HG02884 (cell line): Measurements from ENCODE around the gene PLEKHH3.

Experiments
- ATAC-seq: cut with Tn5 transposase; IDR thresholded peaks from one replicate; pipeline ENCODE4 v1.9.1; 2021; ENCODE audit warnings: mild to moderate bottlenecking, moderate library complexity; ENCODE audit not compliant: unreplicated experiment

PLEKHH3 gene, protein sequence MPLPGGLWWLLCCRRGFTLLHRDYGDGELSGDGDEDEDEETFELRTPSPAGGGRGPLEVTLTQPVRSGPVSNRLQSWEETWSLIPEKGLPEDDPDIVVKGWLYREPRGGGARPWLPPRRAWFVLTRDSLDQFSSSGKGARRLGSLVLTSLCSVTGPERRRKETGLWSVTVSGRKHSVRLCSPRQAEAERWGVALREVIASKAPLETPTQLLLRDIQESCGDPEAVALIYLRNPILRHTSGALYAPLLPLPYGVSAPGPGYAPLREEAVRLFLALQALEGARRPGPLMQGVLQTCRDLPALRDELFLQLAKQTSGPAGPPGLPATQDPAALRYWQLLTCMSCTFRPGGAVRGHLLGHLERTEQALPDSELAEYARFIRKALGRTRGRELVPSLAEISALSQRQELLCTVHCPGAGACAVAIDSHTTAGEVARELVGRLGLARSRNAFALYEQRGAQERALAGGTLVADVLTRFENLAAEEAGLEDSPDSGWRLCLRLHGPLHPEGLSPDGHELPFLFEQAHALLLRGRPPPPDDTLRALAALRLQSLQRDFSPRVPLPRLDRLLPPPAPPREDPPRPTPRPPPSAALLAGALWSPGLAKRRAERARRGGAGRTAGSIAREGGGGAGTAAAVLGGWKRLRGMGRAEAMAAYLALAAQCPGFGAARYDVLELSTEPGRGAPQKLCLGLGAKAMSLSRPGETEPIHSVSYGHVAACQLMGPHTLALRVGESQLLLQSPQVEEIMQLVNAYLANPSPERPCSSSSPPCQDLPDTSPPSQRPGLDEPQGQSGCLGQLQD

DNA sequence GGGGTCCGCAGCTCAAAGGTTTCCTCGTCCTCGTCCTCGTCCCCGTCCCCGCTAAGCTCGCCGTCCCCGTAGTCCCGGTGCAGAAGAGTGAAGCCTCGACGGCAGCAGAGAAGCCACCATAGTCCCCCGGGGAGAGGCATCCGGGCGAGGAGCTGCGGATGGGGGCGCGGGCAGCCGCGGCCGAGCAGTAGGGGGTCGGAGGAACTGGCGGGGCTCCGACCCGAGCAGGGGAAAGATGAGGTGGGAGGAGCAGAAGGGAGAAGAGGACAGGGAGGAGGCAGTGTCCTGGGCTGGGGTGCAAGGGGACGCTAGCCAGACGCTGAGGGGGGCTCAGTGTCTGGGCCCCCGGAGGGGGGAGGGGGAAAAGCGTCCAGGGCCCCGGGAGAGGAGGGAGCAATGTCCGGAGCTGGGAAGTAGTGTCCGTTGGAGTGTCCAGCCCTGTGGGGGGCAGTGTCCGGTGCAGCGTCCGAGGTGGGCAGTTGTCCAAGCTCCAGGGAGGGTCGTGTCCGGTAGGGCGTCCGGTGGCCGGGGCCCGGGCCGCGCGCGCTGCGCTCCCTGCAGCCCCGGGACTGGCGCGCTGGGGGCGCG lies at the start of gene PLEKHH3:
Gene PLEKHH3, minus strand, starts transcription at position 571 of the 588 bp plus-strand sequence. Its CDS starts 431 bp downstream, at position 140.
- ATAC-seq: no peak

DNA sequence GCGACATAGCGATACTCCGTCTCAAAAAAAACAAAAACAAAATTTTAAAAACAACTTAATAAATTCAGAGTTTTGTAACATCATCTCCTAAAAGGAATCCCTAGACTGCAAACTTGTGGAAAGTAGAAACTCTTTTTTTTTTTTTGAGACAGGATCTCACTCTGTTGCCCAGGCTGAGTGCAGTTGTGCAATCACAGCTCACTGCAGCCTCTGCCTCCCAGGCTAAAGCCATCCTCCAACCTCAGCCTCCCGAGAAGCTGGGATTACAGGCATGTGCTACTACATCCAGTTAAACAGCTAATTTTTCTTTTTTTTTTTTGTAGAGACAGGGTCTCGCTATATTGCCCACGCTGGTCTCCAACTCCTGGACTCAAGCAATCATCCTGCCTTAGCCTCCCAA lies 48.3 kb upstream of the PLEKHH3 start:
- ATAC-seq: no peak

DNA sequence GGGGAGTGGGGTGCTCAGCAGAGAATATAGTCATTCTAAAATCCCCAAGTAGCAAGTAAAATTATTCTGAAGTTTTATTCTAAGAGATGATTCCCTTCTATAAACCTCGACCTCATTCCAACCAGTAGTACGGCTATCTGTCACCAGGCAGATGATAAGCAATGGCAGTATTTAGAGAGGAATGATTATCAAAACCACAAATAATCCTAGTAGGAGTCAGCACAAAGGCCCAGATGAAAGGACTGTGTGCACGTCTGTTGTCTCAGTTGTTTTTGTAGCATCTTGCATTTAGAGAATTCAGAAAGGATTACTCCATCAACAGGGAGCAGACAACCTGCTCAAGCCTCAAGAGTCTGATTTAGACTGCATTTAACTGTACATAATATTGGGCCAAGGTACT lies 46.8 kb upstream of the PLEKHH3 start:
- no peak for ATAC-seq

DNA sequence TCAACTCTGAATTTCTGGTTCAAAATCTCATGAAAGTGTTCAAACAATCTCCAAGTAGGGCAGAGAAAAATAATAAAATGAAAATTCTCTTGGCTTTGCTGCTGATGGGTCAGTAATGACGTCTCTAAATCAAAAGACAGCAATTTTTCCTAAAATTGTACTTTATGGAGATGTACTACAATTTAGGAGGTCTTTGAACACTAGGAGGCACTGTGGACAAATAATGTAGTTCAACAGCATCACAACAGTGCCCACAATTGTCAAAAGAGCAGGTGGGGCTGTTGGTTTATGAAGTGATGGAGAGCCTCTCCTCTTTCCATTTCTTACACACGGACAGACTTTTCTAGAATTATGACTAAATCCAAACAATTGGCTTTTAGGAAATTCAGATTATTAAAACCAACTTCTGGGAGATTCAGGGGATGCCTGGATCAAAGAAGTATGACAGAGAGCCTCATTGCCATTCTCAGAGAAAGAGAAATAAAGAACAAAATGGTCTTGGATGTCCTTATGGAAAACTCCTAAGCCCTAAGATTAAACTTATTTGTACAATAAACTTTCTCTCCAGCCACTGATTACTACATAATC lies 44.3 kb upstream of the PLEKHH3 start:
- ATAC-seq: no peak

DNA sequence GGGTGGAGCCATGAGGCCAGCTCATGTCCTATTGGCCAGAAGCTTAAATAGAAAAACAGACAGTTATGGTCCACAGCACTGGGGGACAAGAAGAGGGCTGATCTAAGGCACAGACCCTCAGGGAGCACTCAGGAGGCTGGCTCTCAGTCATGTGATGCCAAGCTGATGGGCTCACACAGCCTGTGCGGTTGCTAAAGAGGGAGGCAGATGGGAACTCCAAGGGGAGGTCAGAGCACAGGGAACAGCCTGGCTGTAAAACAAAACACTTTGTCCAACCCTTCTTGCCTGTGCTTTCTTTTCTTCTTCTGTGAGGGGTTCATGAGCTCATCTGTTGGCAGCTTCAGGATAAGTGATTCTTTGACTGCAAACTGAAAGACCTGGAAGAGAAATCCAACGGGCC lies 32.8 kb upstream of the PLEKHH3 start:
- no peak for ATAC-seq

DNA sequence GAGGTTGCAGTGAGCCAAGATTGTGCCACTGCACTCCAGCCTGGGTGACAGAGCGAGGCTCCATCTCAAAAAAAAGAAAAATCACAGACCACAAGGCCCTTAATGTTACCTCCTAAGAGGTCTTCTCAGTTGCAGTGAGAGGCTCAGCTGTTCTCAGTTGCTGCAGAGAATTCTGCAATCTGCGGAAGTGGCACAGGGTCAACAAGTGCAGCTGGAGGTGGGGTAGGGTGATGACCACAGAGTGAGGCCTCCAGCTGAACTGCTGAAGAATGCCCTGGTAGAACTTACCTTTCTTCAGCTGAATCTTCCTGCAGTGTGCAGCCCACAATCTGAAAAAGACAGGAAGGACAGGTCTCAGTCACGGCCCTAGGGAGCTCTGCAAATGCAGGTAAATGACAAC lies 31.8 kb upstream of the PLEKHH3 start:
- no peak for ATAC-seq

DNA sequence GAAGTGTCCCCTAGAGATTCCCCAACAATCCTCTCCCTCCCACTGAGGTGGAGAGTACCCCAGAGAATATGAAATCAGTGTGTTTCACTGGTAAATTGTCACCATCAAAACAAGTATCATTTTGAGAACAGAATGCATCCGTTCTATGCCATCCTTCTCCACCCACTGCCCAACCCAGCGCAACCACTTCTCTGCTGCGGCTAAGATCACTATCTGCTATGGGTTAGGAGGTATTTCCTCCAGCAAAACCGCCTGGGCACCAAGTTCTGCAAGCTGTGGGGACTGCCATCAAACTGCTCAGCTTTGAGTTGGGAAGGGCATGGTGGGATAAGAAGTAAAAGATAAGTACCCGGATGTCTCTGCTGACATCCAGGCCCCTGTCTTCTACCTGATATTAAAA lies 29.9 kb upstream of the PLEKHH3 start:
- no peak for ATAC-seq

DNA sequence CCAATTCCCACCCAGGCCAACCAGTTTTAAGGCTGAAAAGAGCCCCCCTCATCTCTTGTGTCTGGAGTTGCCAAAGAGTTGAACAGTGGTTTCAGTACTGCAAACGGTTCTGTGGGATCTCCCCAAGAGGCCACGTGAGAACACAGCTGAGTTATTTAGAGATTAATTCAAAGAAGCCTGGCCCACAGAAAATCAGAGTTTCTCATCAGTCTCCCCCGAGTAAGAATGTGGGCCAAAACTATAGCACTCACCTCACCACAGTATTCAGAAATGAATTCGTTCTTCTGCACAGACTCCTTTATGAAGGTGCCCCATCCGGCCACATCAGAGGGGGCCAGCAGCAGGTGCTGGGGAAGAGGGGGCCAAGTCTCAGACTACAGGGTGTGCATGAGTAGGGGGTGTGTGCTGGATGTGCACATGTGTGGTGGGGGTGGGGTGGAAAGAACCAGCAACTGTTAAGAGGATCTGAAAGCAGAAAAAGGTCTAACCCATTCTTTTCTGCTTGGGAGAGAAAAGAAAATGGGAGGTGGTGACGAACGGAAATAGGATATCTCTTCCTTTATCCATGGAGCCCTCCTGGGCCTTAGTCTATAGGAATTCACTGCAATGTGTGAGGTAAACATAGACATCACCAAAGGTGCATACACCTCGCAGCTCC lies 28.2 kb upstream of the PLEKHH3 start:
- peak; percentile 68 for ATAC-seq

DNA sequence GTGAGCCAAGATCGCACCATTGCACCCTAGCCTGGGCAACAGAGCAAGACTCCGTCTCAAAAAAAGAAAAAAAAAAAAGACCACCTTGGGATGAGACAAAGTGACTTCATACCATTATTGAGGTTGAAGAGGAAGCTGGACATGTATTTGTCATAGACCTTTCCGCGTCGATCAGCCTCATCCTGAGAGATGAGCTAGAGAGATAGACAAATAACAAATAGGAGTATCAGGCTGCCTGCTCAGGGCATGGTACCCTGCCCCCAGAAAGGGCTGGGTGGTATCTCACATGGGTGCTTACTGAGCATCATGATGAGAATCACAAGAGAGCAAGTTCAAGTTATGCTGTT lies 27.7 kb upstream of the PLEKHH3 start:
- ATAC-seq: peak; percentile 30

DNA sequence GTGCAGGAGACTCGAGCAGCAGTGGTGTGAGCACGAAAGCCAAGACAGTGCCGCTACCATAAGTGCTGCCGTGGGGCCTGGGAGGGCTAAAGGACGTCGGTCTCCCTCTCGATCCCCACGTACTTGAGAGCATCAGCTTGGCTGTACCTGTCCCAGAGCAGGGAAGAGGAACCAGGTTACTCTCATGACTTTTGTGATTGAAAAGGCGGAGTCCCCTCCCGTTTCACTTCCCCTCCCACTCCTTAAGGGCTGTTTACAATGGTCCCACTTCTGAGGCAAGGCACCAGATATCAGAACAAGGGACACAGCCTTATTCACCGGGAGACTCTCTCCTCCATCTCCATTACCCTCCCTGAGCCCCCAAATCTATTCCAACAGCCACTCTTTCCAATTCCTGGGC lies 25.7 kb upstream of the PLEKHH3 start:
- no peak for ATAC-seq

DNA sequence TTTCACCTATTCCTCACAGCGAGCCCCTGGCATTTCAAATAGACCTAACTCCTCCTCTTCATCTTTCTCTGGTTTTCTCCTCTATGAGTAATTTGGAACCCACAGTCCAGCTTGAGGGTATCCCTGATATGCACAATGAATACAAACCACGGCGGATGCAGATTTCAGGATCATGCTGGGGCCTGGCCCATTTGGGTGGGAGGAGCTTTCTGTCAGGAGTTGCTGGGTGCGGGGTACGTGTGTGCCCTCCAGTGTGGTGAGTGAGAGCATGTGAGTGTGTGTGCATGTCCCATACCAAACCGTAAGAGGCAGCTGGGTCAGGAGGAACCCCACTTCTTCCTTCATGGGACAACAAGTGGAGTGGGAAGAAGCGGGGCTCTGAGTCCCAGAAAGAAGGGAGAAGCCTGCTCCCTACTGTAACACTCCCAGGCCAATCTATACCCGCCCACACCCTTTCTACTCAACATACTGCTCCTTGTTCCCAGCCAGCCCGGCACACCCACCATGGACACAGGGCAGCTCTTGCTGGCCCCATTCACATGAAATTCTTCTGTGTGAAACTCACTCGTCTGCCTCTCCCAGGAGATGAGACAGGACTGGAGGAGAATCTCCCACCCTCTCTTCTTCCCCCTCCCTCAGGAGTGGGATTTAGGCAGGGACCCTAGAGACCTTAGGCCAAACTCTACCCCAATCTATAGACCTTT lies 23.9 kb upstream of the PLEKHH3 start:
- no peak for ATAC-seq

DNA sequence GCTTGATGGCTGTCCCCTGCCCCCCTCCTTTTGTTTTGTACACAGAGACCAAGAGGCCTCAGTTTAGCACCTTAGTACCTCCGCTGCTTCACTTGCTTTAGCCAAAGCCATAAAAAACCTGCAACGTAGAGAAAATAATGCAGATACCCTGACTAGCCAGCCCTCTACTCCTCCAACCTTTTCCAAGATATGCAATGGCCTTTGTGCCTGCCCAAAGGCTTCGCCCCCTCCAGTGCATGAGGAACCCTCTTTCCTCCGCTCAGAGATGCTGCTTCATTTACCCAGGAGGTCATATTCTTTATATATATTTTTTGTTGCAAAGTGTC lies 22.6 kb upstream of the PLEKHH3 start:
- no peak for ATAC-seq

DNA sequence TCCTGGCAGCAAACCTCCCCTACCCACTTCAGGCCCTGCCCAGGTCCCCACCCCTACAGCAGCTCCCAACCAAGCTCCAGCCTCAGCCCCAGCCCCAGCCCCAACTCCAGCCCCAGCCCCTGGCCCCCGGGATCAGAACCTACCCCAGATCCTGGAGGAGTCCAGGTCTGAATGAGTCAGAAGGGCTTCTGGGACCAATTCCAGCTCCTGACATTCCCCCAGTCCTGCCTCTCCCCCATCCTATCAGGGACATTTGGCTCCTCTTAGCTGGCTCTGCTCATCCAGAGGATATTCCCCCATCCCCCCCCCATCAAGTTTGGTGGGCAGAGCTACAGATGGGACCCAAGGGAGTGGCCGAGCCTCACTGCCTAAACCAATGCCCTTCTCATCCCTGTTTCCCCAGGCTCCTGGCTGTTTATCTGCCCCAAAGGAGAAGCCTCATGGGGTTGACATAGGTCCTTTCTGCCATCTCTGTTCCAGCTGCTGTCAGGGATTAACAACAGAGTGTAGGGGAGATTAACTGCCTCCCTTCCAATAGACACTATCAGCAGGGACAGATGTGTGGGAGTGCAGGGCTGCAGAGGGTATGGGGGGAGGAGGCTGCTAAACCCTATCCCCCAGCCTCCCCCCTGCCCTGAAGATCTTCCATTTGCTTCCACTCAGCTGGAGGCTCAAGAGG lies 22.1 kb upstream of the PLEKHH3 start:
- ATAC-seq: no peak

DNA sequence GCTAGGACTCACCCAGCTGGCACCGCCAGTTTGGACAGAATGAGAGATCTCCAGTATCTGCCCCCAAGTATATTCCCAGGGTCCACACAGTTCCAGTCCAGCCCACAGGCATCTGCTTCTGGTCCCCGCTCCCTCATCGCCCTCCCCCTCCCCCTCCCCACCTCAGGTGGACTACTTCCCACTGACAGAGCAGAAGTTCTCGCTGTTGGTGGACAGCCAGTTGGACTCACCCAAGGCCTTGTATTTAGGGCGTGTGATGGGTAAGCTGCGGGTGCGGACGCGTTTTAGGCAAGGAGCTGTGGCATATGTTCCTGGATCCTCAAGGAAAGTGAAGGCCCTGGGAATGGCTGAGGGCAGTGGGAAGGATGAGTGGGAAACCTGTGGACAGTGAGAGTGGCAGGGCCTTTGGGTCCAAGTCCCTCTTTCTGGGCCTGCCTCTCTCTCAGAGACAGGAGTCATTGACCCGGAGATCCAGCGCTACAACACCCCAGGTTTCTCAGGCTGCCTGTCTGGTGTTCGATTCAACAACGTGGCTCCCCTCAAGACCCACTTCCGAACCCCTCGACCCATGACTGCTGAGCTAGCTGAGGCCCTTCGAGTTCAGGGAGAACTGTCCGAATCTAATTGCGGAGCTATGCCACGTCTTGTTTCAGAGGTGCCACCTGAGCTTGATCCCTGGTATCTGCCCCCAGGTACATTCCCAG lies 20.5 kb upstream of the PLEKHH3 start:
- no peak for ATAC-seq

DNA sequence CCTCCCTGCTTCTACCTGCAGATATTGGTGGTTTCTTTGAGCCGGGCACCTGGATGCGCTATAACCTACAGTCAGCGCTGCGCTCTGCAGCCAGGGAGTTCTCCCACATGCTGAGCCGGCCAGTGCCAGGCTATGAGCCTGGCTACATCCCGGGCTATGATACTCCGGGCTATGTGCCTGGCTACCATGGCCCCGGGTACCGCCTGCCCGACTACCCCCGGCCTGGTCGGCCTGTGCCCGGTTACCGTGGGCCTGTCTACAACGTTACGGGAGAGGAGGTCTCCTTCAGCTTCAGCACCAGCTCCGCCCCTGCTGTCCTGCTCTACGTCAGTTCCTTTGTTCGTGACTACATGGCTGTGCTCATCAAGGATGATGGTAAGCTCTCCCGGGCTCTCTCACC lies 18.7 kb upstream of the PLEKHH3 start:
- no peak for ATAC-seq

DNA sequence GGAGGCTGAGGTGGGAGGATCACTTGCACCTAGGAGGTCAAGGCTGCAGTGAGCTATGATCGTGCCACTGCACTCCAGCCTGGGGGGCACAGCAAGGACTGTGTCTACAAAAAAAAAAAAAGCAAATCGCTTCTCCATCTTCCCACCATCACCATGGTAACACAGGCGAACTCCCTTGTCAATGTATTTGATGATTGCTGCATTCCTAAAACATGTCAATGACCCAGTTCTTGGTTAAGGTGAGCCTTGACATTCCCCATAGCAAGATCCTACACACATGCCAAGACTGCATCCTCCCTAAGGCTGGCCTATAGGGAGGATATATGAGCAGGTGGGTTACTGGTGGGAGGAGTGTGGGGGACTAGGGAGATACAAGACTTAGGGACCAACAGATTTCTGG lies 17.7 kb upstream of the PLEKHH3 start:
- ATAC-seq: no peak

DNA sequence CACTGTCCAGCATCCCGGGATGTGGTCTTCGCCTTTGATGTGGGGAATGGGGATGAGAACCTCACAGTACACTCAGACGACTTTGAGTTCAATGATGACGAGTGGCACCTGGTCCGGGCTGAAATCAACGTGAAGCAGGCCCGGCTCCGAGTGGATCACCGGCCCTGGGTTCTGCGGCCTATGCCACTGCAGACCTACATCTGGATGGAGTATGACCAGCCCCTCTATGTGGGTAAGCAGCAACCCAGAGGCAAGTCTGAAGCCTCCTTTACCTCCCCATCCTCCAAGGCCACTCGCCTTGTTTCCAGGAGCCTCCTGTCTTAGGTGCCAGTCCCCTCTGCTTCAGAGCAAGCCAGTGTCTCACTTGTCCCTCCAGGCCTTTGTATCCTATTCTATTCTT lies 15.7 kb upstream of the PLEKHH3 start:
- ATAC-seq: no peak

DNA sequence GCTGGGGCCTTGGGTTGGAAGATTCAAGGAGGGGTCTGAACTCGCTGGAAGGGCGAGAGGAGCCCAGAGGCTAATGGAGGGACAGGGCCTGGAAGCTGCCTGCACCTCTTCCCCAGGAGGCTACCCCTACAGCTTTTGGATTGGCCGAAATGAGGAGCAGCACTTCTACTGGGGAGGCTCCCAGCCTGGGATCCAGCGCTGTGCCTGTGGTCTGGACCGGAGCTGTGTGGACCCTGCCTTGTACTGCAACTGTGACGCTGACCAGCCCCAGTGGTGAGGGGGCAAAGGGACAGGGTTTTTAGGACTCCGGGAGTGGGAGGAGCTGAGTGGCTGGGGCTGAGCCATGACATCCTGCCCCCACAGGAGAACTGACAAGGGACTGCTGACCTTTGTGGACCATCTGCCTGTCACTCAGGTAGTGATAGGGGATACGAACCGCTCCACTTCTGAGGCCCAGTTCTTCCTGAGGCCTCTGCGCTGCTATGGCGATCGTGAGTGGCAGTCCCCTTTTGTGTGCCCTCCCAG lies 14.3 kb upstream of the PLEKHH3 start:
- no peak for ATAC-seq

DNA sequence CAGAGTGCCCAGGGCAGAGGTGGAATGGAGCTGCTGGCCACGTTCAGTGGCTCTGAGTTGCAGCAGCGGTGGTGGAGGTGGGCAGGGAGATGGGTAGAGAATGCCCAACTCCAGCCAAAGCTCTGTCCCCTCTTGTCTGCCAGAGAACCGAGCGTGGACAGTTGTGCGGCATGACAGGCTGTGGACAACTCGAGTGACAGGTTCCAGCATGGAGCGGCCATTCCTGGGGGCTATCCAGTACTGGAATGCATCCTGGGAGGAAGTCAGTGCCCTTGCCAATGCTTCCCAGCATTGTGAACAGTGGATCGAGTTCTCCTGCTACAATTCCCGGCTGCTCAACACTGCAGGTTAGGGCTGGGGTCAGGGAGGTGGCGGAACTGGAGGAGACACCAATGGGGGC lies 13.8 kb upstream of the PLEKHH3 start:
- no peak for ATAC-seq
